HepG2 (cell line): ENCODE measurements around the gene ARVCF. TPM values are rescaled to one million over a fixed set of nuclear protein-coding genes. Genes with fewer than 3 reads are reported as not detected.

Experiments
- AHDC1 ChIP-seq: sonication (generic); formaldehyde crosslinking; IDR thresholded peaks from 2 replicates; pipeline ENCODE4 v1.5.1; 2020; ENCODE audit warnings: mild to moderate bottlenecking, missing genetic modification reagents, borderline replicate concordance
- KDM3A ChIP-seq: IDR thresholded peaks from 2 replicates; pipeline ENCODE4 v1.6.1; 2018; ENCODE audit warnings: low read depth, missing compliant biosample characterization
- NFYB ChIP-seq: sonication (generic); formaldehyde crosslinking; IDR thresholded peaks from 2 replicates; pipeline ENCODE4 v1.4.0; 2020; ENCODE audit warnings: missing genetic modification reagents
- ZNF788 ChIP-seq: sonication (generic); formaldehyde crosslinking; IDR thresholded peaks from 2 replicates; pipeline ENCODE4 v1.5.0; 2020; ENCODE audit warnings: mild to moderate bottlenecking, missing genetic modification reagents, borderline replicate concordance
- microRNA counts: library from miRNA; unstranded; fragments of <30 nt; microRNA quantifications from one replicate; lab custom pipeline; 2015
- microRNA-seq: library from miRNA; unstranded; fragments of <30 nt; microRNA quantifications from one replicate; pipeline ENCODE4, GENCODE V29; 2020
- polyA plus RNA-seq, 8 experiments: library from polyadenylated mRNA; depleted of rRNA in 3 of 8; stranded (reverse) in 7 of 8; unstranded in 1 of 8; fragments of >200 nt; fragmentation: Illumina TruSeq in 4 of 8; extraction: Trizol in 4 of 8; gene quantifications; 2 replicates each; pipeline versions ENCODE4 v1.2.1 to v1.2.3, GENCODE V29; 2011 to 2016; ENCODE audit warnings: low read depth in 4 of 8, missing spikeins in 1 of 8, mixed read lengths in 1 of 8; ENCODE audit not compliant: insufficient read depth in 1 of 8
- small RNA-seq, 3 experiments: library from RNA; depleted of rRNA; stranded (forward); fragments of <200 nt; gene quantifications; one replicate each; pipeline ENCODE3, GENCODE V24; 2012; ENCODE audit warnings: low read depth in 2 of 3, low replicate concordance in 1 of 3; ENCODE audit not compliant: insufficient read length in 3 of 3, insufficient read depth in 2 of 3
- total RNA-seq, 5 experiments: library from RNA; depleted of rRNA; stranded (reverse); fragments of >200 nt; fragmentation: Illumina TruSeq; extraction: Trizol; gene quantifications; 2 replicates each; pipeline ENCODE4 v1.2.3, GENCODE V29; 2016; ENCODE audit warnings: low read depth in 1 of 5

The ARVCF gene
- total and polyA plus RNA-seq, 2 of the 13 experiments (the other 11 are each of a cell fraction or from before 2014, with no cell fraction given), result 16.4 to 17.7 TPM

- TF ChIP-seq KDM3A, result no peak
- no peak for TF ChIP-seq ZNF788 (CRISPR knock-in tag)
- no peak for TF ChIP-seq AHDC1 (CRISPR knock-in tag)
- no peak for TF ChIP-seq NFYB (CRISPR knock-in tag)
These were observed 95.0 kb downstream of the ARVCF start (continued) for GRCh38 chr22:19921544-19922081.

MicroRNA genes within 50 kb of the gene (microRNA counts, 767-probe panel; counts per million panel counts)
- not detected for microRNA hsa-miR-185-5p (lab: Ali Mortazavi, UCI)

Small RNAs within 50 kb of the gene (microRNA-seq; reads per million reads assigned to microRNA genes)
- 135 reads per million, percentile 76 among the genes with 10 or more reads in this experiment for gene MIR185
- not detected for gene MIR4761

Small RNAs within 50 kb of the gene (small RNA-seq; reads per million reads assigned to genes)
- 0.81 to 107 (median 26.0) reads per million in 3 experiments for gene MIR185

Other genes starting within 250 kb of the ARVCF start
- 7.4 and 7.7 TPM in 2 replicates for gene GNB1L, start 161.9 kb downstream of the ARVCF start, total RNA-seq (2016; rRNA removed; fragmentation: Illumina TruSeq; extraction: Trizol)
- 2.1 and 2.5 TPM in 2 replicates for gene GNB1L, start 161.9 kb downstream of the ARVCF start, polyA plus RNA-seq (2011; rRNA removed)
- 14.1 and 17.6 TPM in 2 replicates for gene RTL10, start 161.9 kb downstream of the ARVCF start, total RNA-seq (2016; rRNA removed; fragmentation: Illumina TruSeq; extraction: Trizol)
- 15.8 and 18.2 TPM in 2 replicates for gene RTL10, start 161.9 kb downstream of the ARVCF start, polyA plus RNA-seq (2011; rRNA removed)
- gene COMT, start 75.1 kb downstream of the ARVCF start, total RNA-seq (2016; rRNA removed; fragmentation: Illumina TruSeq; extraction: Trizol), result 144 and 162 TPM in 2 replicates
- gene COMT, start 75.1 kb downstream of the ARVCF start, polyA plus RNA-seq (2011; rRNA removed), result 156 and 194 TPM in 2 replicates
- 16.4 and 18.6 TPM in 2 replicates for gene TXNRD2, start 75.0 kb downstream of the ARVCF start, total RNA-seq (2016; rRNA removed; fragmentation: Illumina TruSeq; extraction: Trizol)
- gene TXNRD2, start 75.0 kb downstream of the ARVCF start, polyA plus RNA-seq (2011; rRNA removed), result 17.5 and 23.4 TPM in 2 replicates
- gene TANGO2, start 4.3 kb upstream of the ARVCF start, total RNA-seq (2016; rRNA removed; fragmentation: Illumina TruSeq; extraction: Trizol), result 12.1 and 12.9 TPM in 2 replicates
- 14.8 and 20.8 TPM in 2 replicates for gene TANGO2, start 4.3 kb upstream of the ARVCF start, polyA plus RNA-seq (2011; rRNA removed)
- 14.8 and 23.2 TPM in 2 replicates for gene DGCR8, start 63.4 kb upstream of the ARVCF start, total RNA-seq (2016; rRNA removed; fragmentation: Illumina TruSeq; extraction: Trizol)
- gene DGCR8, start 63.4 kb upstream of the ARVCF start, polyA plus RNA-seq (2011; rRNA removed), result 10.2 and 14.6 TPM in 2 replicates
- gene RANBP1, start 99.3 kb upstream of the ARVCF start, total RNA-seq (2016; rRNA removed; fragmentation: Illumina TruSeq; extraction: Trizol), result 492 and 544 TPM in 2 replicates
- gene RANBP1, start 99.3 kb upstream of the ARVCF start, polyA plus RNA-seq (2011; rRNA removed), result 167 and 181 TPM in 2 replicates
- gene TRMT2A, start 100.4 kb upstream of the ARVCF start, total RNA-seq (2016; rRNA removed; fragmentation: Illumina TruSeq; extraction: Trizol), result 18.4 and 30.3 TPM in 2 replicates
- gene TRMT2A, start 100.4 kb upstream of the ARVCF start, polyA plus RNA-seq (2011; rRNA removed), result 24.0 and 30.8 TPM in 2 replicates
- 2.2 and 7.5 TPM in 2 replicates for gene ZDHHC8, start 115.0 kb upstream of the ARVCF start, total RNA-seq (2016; rRNA removed; fragmentation: Illumina TruSeq; extraction: Trizol)
- gene ZDHHC8, start 115.0 kb upstream of the ARVCF start, polyA plus RNA-seq (2011; rRNA removed), result 21.3 and 23.8 TPM in 2 replicates
- not detected in 2 replicates for gene CCDC188, start 134.2 kb upstream of the ARVCF start, total RNA-seq (2016; rRNA removed; fragmentation: Illumina TruSeq; extraction: Trizol)
- gene CCDC188, start 134.2 kb upstream of the ARVCF start, polyA plus RNA-seq (2011; rRNA removed), result not detected in 2 replicates